Neutrophil (primary cell): ENCODE data around the gene AKAP3.

Experiments
- H3K27ac ChIP-seq: fragments of 200-600 bp; sonication (generic); 2 replicates; pipeline ENCODE4 v1.5.1; 2016; ENCODE audit warnings: mild to moderate bottlenecking, moderate library complexity
- H3K27me3 ChIP-seq: fragments of 200-600 bp; sonication (generic); 2 replicates; pipeline ENCODE4 v1.6.0; 2016; ENCODE audit warnings: mild to moderate bottlenecking
- H3K36me3 ChIP-seq: fragments of 200-600 bp; sonication (generic); 2 replicates; pipeline ENCODE4 v1.5.1; 2017
- H3K4me1 ChIP-seq, 2 experiments: fragments of 200-600 bp in 1 of 2; sonication (generic) in 1 of 2; 1 replicate in 1 of 2; 2 replicates in 1 of 2; pipeline versions ENCODE4 v1.5.1 to v1.6.1; 2013 to 2016; ENCODE audit warnings: low read depth in 1 of 2, low read length in 1 of 2, mild to moderate bottlenecking in 1 of 2, moderate library complexity in 1 of 2; ENCODE audit not compliant: control insufficient read depth in 1 of 2, insufficient read depth in 1 of 2
- H3K4me3 ChIP-seq, 2 experiments: fragments of 200-600 bp in 1 of 2; sonication (generic) in 1 of 2; 1 replicate in 1 of 2; 2 replicates in 1 of 2; pipeline ENCODE4 v1.5.1; 2013 to 2016; ENCODE audit warnings: low read depth in 1 of 2, low read length in 1 of 2, mild to moderate bottlenecking in 1 of 2, moderate library complexity in 1 of 2
- H3K9me3 ChIP-seq: fragments of 200-600 bp; sonication (generic); 2 replicates; pipeline ENCODE4 v1.5.1; 2016
- TF ChIP-seq, protein P1 (sequence below): fragments of 200-600 bp; sonication (generic); IDR thresholded peaks from 2 replicates; pipeline ENCODE4 v1.5.1; 2016; ENCODE audit warnings: antibody characterized with exemption

AKAP3 gene

GRCh38 chr12:4566474-4566873, 82.4 kb downstream of the AKAP3 start:
- no peak overlapping the region for H3K4me3 ChIP-seq
- TF ChIP-seq, protein P1, sequence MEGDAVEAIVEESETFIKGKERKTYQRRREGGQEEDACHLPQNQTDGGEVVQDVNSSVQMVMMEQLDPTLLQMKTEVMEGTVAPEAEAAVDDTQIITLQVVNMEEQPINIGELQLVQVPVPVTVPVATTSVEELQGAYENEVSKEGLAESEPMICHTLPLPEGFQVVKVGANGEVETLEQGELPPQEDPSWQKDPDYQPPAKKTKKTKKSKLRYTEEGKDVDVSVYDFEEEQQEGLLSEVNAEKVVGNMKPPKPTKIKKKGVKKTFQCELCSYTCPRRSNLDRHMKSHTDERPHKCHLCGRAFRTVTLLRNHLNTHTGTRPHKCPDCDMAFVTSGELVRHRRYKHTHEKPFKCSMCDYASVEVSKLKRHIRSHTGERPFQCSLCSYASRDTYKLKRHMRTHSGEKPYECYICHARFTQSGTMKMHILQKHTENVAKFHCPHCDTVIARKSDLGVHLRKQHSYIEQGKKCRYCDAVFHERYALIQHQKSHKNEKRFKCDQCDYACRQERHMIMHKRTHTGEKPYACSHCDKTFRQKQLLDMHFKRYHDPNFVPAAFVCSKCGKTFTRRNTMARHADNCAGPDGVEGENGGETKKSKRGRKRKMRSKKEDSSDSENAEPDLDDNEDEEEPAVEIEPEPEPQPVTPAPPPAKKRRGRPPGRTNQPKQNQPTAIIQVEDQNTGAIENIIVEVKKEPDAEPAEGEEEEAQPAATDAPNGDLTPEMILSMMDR, result no peak
- peaks cover 6 to 17% of the 10 kb centered on the region in 2 experiments for H3K4me1 ChIP-seq
- H3K9me3 ChIP-seq, result no peaks in the 10 kb centered on the region
- no peak overlapping the region for H3K27ac ChIP-seq
- peaks cover 18% of the 10 kb centered on the region for H3K27me3 ChIP-seq
- no peaks in the 10 kb centered on the region for H3K36me3 ChIP-seq
